ENCODE measurements around the gene B4GALNT2.
"Not testable (repeated sequence)": the region's sequence is repeated elsewhere in the genome, so short reads cannot be mapped to it uniquely, and the experiment has no call there.

- TF ChIP-seq ARNTL (CRISPR knock-in tag; IDR thresholded peaks at IDR 0.05; ENCODE audit: borderline replicate concordance, low read depth); ZNF8 (CRISPR knock-in tag; IDR thresholded peaks at IDR 0.05); ZFP3 (CRISPR knock-in tag; IDR thresholded peaks at IDR 0.05); ZNF70 (CRISPR knock-in tag; IDR thresholded peaks at IDR 0.05); RARB (CRISPR knock-in tag; IDR thresholded peaks at IDR 0.05); ESRRG (CRISPR knock-in tag; IDR thresholded peaks at IDR 0.05); PATZ1 (CRISPR knock-in tag; IDR thresholded peaks at IDR 0.05; ENCODE audit: borderline replicate concordance); BACH2 (CRISPR knock-in tag; IDR thresholded peaks at IDR 0.05; ENCODE audit: borderline replicate concordance); POU6F1 (CRISPR knock-in tag; IDR thresholded peaks at IDR 0.05; ENCODE audit: borderline replicate concordance, low read depth); TSHZ2 (CRISPR knock-in tag; IDR thresholded peaks at IDR 0.05); CSDC2 (CRISPR knock-in tag; IDR thresholded peaks at IDR 0.05); ZFP30 (CRISPR knock-in tag; IDR thresholded peaks at IDR 0.05); OSR1 (CRISPR knock-in tag; IDR thresholded peaks at IDR 0.05); CSRNP3 (CRISPR knock-in tag; IDR thresholded peaks at IDR 0.05): not testable (repeated sequence)
These were observed 43.4 kb downstream of the B4GALNT2 start for GRCh38 chr17:49175978-49176377.
